A673 (cell line): ENCODE results near the gene NCAM2. TPM values are rescaled to one million over a fixed set of nuclear protein-coding genes. Genes with fewer than 3 reads are reported as not detected.
A peak's percentile ranks its signal among the peaks of the same experiment; 100 is the strongest.

Source experiments
- BruUV-seq: library from RNA; stranded (reverse); fragments of 400-500 nt; replicated peaks from 2 replicates; lab custom pipeline; 2021; lab: Mats Ljungman, UMichigan
- CTCF ChIA-PET: fragments of 300-600 bp; sonication (Branson Sonifier 250); formaldehyde crosslinking; loops from one replicate; lab custom pipeline; 2022; ENCODE audit warnings: antibody characterized with exemption; lab: Charles Lee
- POLR2A ChIA-PET: fragments of 300-600 bp; sonication (Branson Sonifier 250); formaldehyde crosslinking; loops from one replicate; lab custom pipeline; 2022; ENCODE audit warnings: antibody characterized with exemption; ENCODE audit not compliant: low non-redundant PET; lab: Charles Lee
- DNase-seq: peaks from one replicate; pipeline ENCODE4 v3.0.0-alpha.2; 2015; ENCODE audit warnings: low spot score
- H3K27ac ChIP-seq: fragments of 200-600 bp; sonication (generic); 2 replicates; pipeline ENCODE4 v1.5.1; 2016; ENCODE audit warnings: mixed run types, low read depth, mild to moderate bottlenecking, mixed read lengths, antibody characterized with exemption, low read length; ENCODE audit not compliant: poor library complexity, severe bottlenecking
- H3K27me3 ChIP-seq: fragments of 200-600 bp; sonication (generic); replicated peaks from 2 replicates; pipeline ENCODE4 v1.6.1; 2017; ENCODE audit warnings: mixed run types, low read depth, mild to moderate bottlenecking, mixed read lengths, antibody characterized with exemption, low read length; ENCODE audit not compliant: insufficient read depth, poor library complexity
- H3K36me3 ChIP-seq: fragments of 200-600 bp; sonication (generic); 2 replicates; pipeline ENCODE4 v1.6.1; 2016; ENCODE audit warnings: mixed run types, mild to moderate bottlenecking, mixed read lengths, antibody characterized with exemption, low read length; ENCODE audit not compliant: insufficient read depth, poor library complexity, severe bottlenecking
- H3K4me1 ChIP-seq: fragments of 200-600 bp; sonication (generic); 2 replicates; pipeline ENCODE4 v1.6.1; 2017; ENCODE audit warnings: mixed run types, mild to moderate bottlenecking, mixed read lengths, antibody characterized with exemption, low read length; ENCODE audit not compliant: insufficient read depth, poor library complexity, severe bottlenecking
- H3K4me3 ChIP-seq: fragments of 200-600 bp; sonication (generic); 2 replicates; pipeline ENCODE4 v1.5.1; 2016; ENCODE audit warnings: low read depth, mixed run types, mild to moderate bottlenecking, mixed read lengths, low read length; ENCODE audit not compliant: poor library complexity, severe bottlenecking
- H3K9me3 ChIP-seq: fragments of 200-600 bp; sonication (generic); 2 replicates; pipeline ENCODE4 v1.6.1; 2016; ENCODE audit warnings: mixed run types, low read depth, mild to moderate bottlenecking, mixed read lengths, antibody characterized with exemption, low read length; ENCODE audit not compliant: poor library complexity, severe bottlenecking
- CTCF ChIP-seq: fragments of 300-800, 200-600 bp; sonication (generic); conservative IDR thresholded peaks from 2 replicates; pipeline ENCODE4 v1.5.1; 2017; ENCODE audit warnings: low read depth, mild to moderate bottlenecking, antibody characterized with exemption, low read length, moderate library complexity, mixed read lengths
- EZH2 ChIP-seq: fragments of 200-600 bp; sonication (generic); IDR thresholded peaks from 2 replicates; pipeline ENCODE4 v1.6.1; 2017; ENCODE audit warnings: borderline replicate concordance, low read depth, mild to moderate bottlenecking, mixed read lengths, antibody characterized with exemption, low read length; ENCODE audit not compliant: poor library complexity, severe bottlenecking
- intact Hi-C: fragments of 100-400 bp; cut with micrococcal nuclease; formaldehyde crosslinking; loops from one replicate; pipeline ENCODE4 v1.10.0; 2022; ENCODE audit not compliant: unreplicated experiment
- total RNA-seq: library from RNA; stranded (reverse); gene quantifications from 2 replicates; pipeline ENCODE4 v1.2.3, GENCODE V29; 2021

Gene NCAM2
- total RNA-seq, 1 experiment from 2014 or later, result 38.2 TPM

- Histone ChIP-seq H3K9me3 (peaks cover 7% of the 10 kb centered on the region), H3K27me3 (no peaks in the 10 kb centered on the region), H3K36me3 (no peaks in the 10 kb centered on the region), H3K4me3 (no peak overlapping the region), H3K27ac (no peak overlapping the region), H3K4me1 (no peaks in the 10 kb centered on the region)
- CTCF ChIA-PET, result no interaction called here
- no TSS peak for BruUV-seq
- no peak for DNase-seq
- TF ChIP-seq EZH2, result no peak
- TF ChIP-seq CTCF, result no peak
- intact Hi-C loops, result no loop called here
- POLR2A ChIA-PET, result no interaction called here
These were observed 342.8 kb downstream of the NCAM2 start for GRCh38 chr21:21341041-21341440.

- POLR2A ChIA-PET, result no interaction called here
- no TSS peak for BruUV-seq
These were observed 347.1 kb downstream of the NCAM2 start for GRCh38 chr21:21345296-21345695.

GRCh38 chr21:21345872-21346271 lies 347.7 kb downstream of the NCAM2 start:
- no peak for DNase-seq
- Histone ChIP-seq H3K27me3 (no peaks in the 10 kb centered on the region), H3K9me3 (peaks cover 23% of the 10 kb centered on the region), H3K36me3 (no peaks in the 10 kb centered on the region), H3K27ac (no peak overlapping the region), H3K4me3 (no peak overlapping the region), H3K4me1 (no peaks in the 10 kb centered on the region)
- TF ChIP-seq EZH2 (no peak), CTCF (no peak)
- ChIA-PET POLR2A (no interaction called here), CTCF (no interaction called here)
- intact Hi-C loops, result no loop called here
- BruUV-seq, result no TSS peak

More at GRCh38 chr21:21345296-21345695, 347.1 kb downstream of the NCAM2 start:
- no peak overlapping the region for H3K27ac ChIP-seq
- H3K4me3 ChIP-seq, result no peak overlapping the region
- no peaks in the 10 kb centered on the region for H3K27me3 ChIP-seq
- CTCF ChIA-PET, result no interaction called here
- intact Hi-C loops, result no loop called here
- H3K9me3 ChIP-seq, result peaks cover 23% of the 10 kb centered on the region
- H3K4me1 ChIP-seq, result no peaks in the 10 kb centered on the region
- no peaks in the 10 kb centered on the region for H3K36me3 ChIP-seq
- no peak for DNase-seq
- no peak for TF ChIP-seq EZH2

DNA sequence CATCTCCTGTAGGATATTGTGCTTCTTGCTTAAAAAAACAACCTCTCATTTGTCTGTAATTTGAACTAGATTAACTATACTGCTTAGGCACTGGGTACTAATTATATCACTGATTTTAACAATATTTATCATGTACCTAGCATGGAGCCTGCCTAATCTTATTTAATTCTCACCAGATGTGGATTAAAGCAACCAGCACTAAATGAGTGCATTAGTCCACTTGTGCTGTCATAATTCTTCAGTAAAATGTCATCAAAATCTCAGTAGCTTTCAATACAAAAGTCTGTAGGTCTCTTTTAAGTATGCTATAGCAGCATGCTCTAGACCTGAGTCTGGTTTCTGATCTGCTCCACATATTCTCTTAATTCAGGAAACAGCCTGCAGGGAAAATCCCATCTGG lies 368.1 kb downstream of the NCAM2 start:
- no peak for TF ChIP-seq CTCF
- no peak for TF ChIP-seq EZH2
- H3K36me3 ChIP-seq, result no peaks in the 10 kb centered on the region
- no TSS peak for BruUV-seq
- H3K4me3 ChIP-seq, result no peak overlapping the region
- POLR2A ChIA-PET, result no interaction called here
- no peaks in the 10 kb centered on the region for H3K9me3 ChIP-seq
- no peak overlapping the region for H3K27ac ChIP-seq
- H3K4me1 ChIP-seq, result peaks cover 10% of the 10 kb centered on the region
- H3K27me3 ChIP-seq, result no peaks in the 10 kb centered on the region
- peak; percentile 25 for DNase-seq
- intact Hi-C loops, result no loop called here
- CTCF ChIA-PET, result no interaction called here
